ENCODE results near the gene BRIP1.
A peak's percentile ranks its signal among the peaks of the same experiment; 100 is the strongest.
"Not testable (repeated sequence)": the region's sequence is repeated elsewhere in the genome, so short reads cannot be mapped to it uniquely, and the experiment has no call there.

The BRIP1 gene

DNA sequence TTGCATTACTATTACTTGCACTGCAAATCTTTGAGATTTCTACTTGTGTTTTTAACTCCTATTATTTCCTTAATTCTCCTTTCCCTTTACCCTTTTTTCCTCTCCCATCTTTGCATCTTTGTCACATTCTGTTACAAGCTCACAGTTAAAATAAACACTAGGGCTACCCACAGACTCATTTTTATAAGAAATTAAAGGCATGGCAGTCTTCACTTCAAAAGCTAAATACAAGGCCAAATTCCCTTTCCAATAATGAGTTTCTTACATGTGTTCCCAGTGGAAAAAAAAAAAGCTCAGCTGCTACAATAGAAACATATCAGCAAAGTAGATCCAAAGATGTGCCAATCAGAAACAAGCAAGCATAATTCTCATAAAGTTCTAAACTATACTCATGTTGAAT, 3.7 kb upstream of the BRIP1 start:
- TF ChIP-seq, protein P1, sequence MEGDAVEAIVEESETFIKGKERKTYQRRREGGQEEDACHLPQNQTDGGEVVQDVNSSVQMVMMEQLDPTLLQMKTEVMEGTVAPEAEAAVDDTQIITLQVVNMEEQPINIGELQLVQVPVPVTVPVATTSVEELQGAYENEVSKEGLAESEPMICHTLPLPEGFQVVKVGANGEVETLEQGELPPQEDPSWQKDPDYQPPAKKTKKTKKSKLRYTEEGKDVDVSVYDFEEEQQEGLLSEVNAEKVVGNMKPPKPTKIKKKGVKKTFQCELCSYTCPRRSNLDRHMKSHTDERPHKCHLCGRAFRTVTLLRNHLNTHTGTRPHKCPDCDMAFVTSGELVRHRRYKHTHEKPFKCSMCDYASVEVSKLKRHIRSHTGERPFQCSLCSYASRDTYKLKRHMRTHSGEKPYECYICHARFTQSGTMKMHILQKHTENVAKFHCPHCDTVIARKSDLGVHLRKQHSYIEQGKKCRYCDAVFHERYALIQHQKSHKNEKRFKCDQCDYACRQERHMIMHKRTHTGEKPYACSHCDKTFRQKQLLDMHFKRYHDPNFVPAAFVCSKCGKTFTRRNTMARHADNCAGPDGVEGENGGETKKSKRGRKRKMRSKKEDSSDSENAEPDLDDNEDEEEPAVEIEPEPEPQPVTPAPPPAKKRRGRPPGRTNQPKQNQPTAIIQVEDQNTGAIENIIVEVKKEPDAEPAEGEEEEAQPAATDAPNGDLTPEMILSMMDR (conservative IDR thresholded peaks at IDR 0.05; ENCODE audit: control insufficient read depth, insufficient read depth, low read depth, low read length) = no peak
- H3K4me3 ChIP-seq (ENCODE audit: control insufficient read depth, low read depth, low read length) = no peak overlapping the region
- DNase-seq (ENCODE audit: low read depth) = no peak

DNA sequence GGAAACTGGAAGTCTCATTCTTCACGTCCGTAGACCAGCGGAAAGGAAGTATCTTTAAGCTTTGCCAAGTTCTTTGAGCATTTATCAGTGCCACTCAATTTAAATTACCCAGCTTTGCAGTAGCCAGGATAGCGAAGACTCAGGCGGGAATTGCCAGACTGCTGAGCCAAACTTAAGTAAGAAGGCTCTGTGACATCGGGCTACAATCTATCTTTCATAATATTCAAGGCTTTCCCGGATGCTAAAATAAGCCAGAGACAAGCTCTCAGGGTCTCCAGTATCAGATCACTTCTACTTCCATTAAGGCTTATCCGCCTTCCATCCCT, 436 bp upstream of the BRIP1 start:
- DNase-seq (ENCODE audit: low read depth) = no peak
- TF ChIP-seq, protein P1 (conservative IDR thresholded peaks at IDR 0.05; ENCODE audit: control insufficient read depth, insufficient read depth, low read depth, low read length) = no peak
- H3K4me3 ChIP-seq (ENCODE audit: control insufficient read depth, low read depth, low read length) = peak overlapping the region; percentile 83

DNA sequence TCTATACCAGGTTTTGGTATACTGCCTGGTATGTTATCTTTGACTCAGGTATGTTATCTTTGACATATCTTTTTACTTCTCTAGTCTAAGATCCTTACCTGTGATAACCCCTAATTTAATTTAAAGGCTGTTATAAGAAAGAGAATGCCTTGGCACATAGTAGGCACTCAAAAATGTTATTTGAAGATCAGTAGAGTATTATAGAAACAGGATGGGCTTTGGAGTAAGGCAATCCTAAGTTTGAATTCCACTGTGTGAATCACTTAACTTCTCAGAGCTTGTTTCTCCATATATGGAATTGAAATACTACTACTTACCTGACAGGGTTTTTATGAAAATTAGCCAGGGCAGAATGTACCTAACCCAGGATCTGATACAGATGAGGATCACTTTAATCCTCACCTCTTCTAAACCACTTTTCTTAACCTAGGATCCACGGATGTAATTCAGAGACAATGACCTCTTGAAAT, 1.2 kb downstream of the BRIP1 start:
- peak overlapping the region; percentile 83 for H3K4me3 ChIP-seq (ENCODE audit: control insufficient read depth, low read depth, low read length)
- peak; percentile 6 for DNase-seq (ENCODE audit: low read depth)
- TF ChIP-seq, protein P1 (conservative IDR thresholded peaks at IDR 0.05; ENCODE audit: control insufficient read depth, insufficient read depth, low read depth, low read length) = no peak

DNA sequence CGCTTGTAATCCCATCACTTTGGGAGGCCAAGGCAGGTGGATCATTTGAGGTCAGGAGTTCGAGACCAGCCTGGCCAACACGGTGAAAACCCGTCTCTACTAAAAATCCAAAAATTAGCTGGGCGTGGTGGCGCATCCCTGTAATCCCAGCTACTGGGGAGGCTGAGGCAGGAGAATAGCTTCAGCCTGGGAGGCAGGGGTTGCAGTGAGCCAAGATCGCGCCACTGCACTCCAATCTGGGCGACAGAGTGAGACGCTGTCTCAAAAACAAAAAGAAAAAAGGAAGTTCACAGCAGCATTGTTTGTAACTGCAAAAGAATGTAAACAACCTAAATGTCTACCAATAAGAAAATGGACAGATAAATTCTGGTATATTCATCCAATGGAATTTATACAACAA, 2.9 kb downstream of the BRIP1 start:
- not testable (repeated sequence) for DNase-seq (ENCODE audit: low read depth); H3K4me3 ChIP-seq (ENCODE audit: control insufficient read depth, low read depth, low read length)

DNA sequence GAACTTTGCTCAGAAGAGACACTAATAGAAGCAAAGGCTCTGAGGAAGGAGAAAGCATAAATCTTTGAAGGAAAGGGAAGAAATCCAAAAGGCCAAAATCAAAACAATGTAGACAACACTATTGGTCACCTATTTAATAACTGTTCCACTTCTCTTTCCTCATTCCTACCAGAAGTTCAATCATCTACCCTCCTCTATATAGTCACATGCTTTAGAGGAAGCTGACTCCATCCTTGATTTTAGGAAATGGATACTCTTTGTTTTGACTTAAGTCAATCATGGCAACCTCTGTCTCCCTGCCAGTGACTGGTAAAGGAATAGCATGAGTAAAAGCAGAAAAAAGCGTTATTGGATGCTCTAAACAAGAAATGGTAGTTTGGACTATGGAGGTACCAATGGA, 7.3 kb downstream of the BRIP1 start:
- TF ChIP-seq, protein P1 (conservative IDR thresholded peaks at IDR 0.05; ENCODE audit: control insufficient read depth, insufficient read depth, low read depth, low read length) = no peak
- H3K4me3 ChIP-seq (ENCODE audit: control insufficient read depth, low read depth, low read length) = no peak overlapping the region
- no peak for DNase-seq (ENCODE audit: low read depth)

DNA sequence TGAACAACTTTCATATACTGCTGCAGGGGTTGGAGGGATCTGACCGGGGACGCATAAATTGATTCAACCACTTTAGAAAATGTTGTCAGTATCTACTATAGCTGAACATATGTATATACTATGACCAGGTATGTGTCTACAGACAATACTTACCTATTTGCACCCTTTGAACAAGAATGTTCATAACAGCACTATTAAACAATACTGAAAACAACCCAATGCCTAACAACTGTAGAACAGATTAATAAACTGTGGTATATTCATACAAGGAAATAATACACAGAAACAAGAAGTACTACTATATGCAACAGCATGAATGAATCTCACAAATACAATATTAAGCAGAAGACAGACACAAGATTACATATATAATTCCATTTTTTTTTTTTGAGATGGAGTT, 10.5 kb downstream of the BRIP1 start:
- no peak overlapping the region for H3K4me3 ChIP-seq (ENCODE audit: control insufficient read depth, low read depth, low read length)
- no peak for DNase-seq (ENCODE audit: low read depth)
- TF ChIP-seq, protein P1 (conservative IDR thresholded peaks at IDR 0.05; ENCODE audit: control insufficient read depth, insufficient read depth, low read depth, low read length) = no peak

DNA sequence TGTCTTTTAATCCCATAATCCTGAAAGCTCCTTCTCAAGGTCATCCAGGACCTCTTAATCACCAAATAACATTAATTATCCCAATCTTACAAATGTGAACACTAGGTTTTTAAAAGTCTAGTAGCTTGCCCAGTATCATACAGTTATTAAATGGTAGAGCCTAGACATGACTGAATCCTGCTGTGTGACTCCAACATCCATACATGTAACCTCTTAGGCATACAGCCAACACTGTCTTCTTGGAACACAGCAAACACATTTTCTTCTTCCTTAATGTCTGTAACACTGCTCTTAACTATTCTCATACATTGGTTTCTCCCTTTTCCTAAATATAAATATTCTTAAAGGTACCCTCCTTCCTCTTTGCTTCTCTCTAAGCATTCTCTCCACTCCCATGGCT, 13.7 kb downstream of the BRIP1 start:
- peak; percentile 30 for DNase-seq (ENCODE audit: low read depth)
- H3K4me3 ChIP-seq (ENCODE audit: control insufficient read depth, low read depth, low read length) = no peak overlapping the region
- TF ChIP-seq, protein P1 (conservative IDR thresholded peaks at IDR 0.05; ENCODE audit: control insufficient read depth, insufficient read depth, low read depth, low read length) = no peak

Measured in fibroblast of mammary gland (primary cell).